Karpas-422 (cell line): ENCODE data around the gene LPCAT1. TPM values are rescaled to one million over a fixed set of nuclear protein-coding genes. Genes with fewer than 3 reads are reported as not detected.

Source experiments
- DNase-seq: peaks from one replicate; pipeline ENCODE4 v3.0.0-alpha.2; 2015
- H2AFZ ChIP-seq: fragments of 200-600 bp; sonication (generic); 2 replicates; pipeline ENCODE4 v1.6.1; 2014; ENCODE audit warnings: antibody characterized with exemption, low read length, mixed read lengths
- H3K27ac ChIP-seq: fragments of 200-600 bp; sonication (generic); 2 replicates; pipeline ENCODE4 v1.5.1; 2014; ENCODE audit warnings: mild to moderate bottlenecking, low read length, moderate library complexity
- H3K27me3 ChIP-seq: fragments of 200-600 bp; sonication (generic); 2 replicates; pipeline ENCODE4 v1.6.1; 2014; ENCODE audit warnings: low read length, mixed read lengths
- H3K36me3 ChIP-seq: fragments of 200-600 bp; sonication (generic); 2 replicates; pipeline ENCODE4 v1.6.1; 2014; ENCODE audit warnings: low read length, mixed read lengths; ENCODE audit not compliant: insufficient read depth
- H3K4me1 ChIP-seq: fragments of 200-600 bp; sonication (generic); 2 replicates; pipeline ENCODE4 v1.6.1; 2014; ENCODE audit warnings: mild to moderate bottlenecking, low read length, mixed read lengths
- H3K4me2 ChIP-seq: fragments of 200-600 bp; sonication (generic); 2 replicates; pipeline ENCODE4 v1.6.1; 2014; ENCODE audit warnings: low read length, low read depth, mild to moderate bottlenecking; ENCODE audit not compliant: poor library complexity, severe bottlenecking
- H3K4me3 ChIP-seq: fragments of 200-600 bp; sonication (generic); 2 replicates; pipeline ENCODE4 v1.5.1; 2014; ENCODE audit warnings: mild to moderate bottlenecking, antibody characterized with exemption, low read length, mixed read lengths
- H3K79me2 ChIP-seq: fragments of 200-600 bp; sonication (generic); 2 replicates; pipeline ENCODE4 v1.6.1; 2014; ENCODE audit warnings: mild to moderate bottlenecking, low read length, mixed read lengths
- H3K9ac ChIP-seq: fragments of 200-600 bp; sonication (generic); 2 replicates; pipeline ENCODE4 v1.6.0; 2014; ENCODE audit warnings: low read length
- H3K9me2 ChIP-seq: fragments of 200-600 bp; sonication (generic), shearing (Covaris generic); replicated peaks from 2 replicates; pipeline ENCODE4 v1.6.0; 2014; ENCODE audit warnings: mild to moderate bottlenecking, low read length, moderate library complexity; ENCODE audit not compliant: insufficient read depth
- H3K9me3 ChIP-seq: fragments of 300-700, 200-600 bp; sonication (generic); 2 replicates; pipeline ENCODE4 v1.6.1; 2014; ENCODE audit warnings: low read length, mixed read lengths
- H4K20me1 ChIP-seq: fragments of 200-600 bp; sonication (generic); 2 replicates; pipeline ENCODE4 v1.6.1; 2014; ENCODE audit warnings: mild to moderate bottlenecking, antibody characterized with exemption, low read length, low read depth; ENCODE audit not compliant: insufficient read depth
- total RNA-seq: library from RNA; depleted of rRNA; stranded (reverse); fragments of >200 nt; shearing (Covaris generic); gene quantifications from 2 replicates; pipeline ENCODE4 v1.2.3, GENCODE V29; 2014; ENCODE audit warnings: low replicate concordance

LPCAT1 gene
- total RNA-seq, 1 experiment from 2014 or later = 115 TPM

DNA sequence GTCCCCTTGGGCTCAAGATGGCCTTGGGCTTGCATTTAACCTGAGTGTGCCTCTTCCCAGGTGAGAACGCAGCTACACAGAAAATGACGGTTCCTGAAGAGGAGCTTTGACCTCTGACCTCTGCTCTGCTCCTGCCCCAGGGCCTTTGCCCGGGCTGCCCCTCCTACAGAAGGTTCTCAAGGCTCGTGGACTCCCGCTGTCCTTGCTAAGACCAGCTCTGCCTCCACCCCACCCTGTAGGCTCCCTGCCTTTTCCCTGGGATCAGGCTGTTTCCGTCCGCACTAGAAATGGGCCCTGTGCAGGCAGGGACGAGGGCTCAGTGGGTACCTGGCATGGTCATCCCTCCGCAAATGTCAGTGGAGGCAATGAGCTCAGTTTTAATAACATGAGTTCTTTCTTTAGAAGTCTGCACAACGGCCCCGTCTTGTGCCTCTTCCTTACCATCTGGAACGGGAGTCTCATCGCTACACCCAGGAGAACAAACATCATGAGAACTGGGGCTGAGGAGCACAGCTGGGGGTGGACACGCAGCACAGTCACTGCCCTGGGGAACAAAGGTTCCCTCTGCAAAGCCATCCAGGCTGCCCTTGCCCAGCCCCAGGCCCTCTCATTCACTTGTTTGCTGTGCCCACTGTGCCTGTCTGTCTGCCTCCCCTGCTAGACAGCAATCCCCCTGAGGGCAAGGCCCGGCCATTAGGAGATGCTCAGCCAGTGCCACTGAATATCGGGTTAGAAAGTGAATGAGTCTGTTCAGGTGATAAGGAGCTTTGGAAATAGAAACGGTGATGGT lies 26.7 kb upstream of the LPCAT1 start:
- Histone ChIP-seq H3K4me2 (no peak overlapping the region), H3K9me2 (no peaks in the 10 kb centered on the region), H3K36me3 (no peaks in the 10 kb centered on the region), H3K27me3 (no peaks in the 10 kb centered on the region), H3K79me2 (no peaks in the 10 kb centered on the region), H2AFZ (no peak overlapping the region), H3K9me3 (no peaks in the 10 kb centered on the region), H3K4me3 (no peak overlapping the region), H3K4me1 (no peaks in the 10 kb centered on the region), H3K9ac (no peak overlapping the region), H4K20me1 (no peaks in the 10 kb centered on the region), H3K27ac (no peak overlapping the region)
- no peak for DNase-seq

DNA sequence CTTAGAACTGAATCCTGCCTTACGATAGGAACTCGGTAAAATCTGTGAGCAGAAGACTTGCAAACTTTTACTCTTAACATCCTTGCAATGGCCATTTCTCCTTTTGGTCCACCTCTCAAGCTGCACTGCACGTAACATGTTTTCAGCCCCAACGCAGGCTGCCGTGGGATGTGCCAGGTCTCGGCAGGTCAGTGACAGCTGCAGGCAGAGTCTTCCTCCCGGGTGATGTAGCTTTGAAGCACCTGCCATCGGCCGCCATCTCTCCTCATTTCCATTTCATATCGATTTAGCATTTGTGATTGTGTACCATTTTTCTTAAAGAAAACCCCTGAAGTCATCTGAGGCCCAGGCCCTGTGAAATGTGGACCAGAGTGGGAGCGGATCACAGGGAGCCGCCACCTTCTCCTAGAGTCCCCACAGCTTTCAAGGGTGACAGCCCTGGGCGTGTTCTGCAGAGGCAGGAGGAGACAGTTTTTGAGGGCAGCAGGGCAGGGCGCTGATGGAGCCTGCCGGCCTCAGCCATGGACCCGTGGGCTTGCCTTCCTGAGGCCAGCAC lies 25.8 kb upstream of the LPCAT1 start:
- Histone ChIP-seq H3K4me3 (no peak overlapping the region), H3K9ac (no peak overlapping the region), H3K79me2 (no peaks in the 10 kb centered on the region)

DNA sequence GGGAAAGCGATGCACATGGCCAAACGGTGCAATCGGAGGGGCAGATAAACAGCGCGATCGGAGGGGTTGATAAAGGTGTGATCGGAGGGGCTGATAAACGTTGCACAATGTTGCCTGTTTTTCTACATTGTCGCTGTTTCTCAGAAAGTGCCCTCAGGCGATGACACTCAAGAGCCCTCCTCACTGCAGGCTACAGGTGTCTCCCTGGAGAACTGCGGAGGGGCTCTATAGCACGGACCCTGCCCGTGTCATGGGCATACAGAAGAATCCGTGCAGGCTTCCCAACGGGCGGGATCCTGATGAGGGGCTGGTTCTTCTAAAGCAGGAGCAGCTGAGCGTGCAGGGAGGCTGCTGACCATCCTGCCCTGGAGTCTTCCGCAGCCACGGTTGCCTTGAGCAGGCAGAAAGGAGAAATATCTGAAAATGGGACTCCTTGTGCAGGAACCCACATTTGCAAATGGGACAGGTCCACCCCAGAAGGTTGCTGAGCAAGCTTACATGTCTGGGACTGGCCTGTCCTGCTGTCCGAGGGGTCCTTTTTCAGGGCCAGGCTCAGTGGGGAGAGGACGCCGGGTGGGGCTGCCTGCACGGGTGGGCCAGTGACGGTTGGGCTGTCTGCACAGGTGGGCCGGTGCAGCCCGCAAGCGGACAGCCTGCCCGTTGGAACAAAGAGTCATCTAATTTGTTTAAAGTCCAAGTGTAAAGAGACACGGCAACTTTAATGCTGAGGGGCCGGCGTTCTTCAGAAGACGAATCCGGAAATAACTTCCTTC lies 25.1 kb upstream of the LPCAT1 start:
- no peak overlapping the region for H3K9ac ChIP-seq
- no peaks in the 10 kb centered on the region for H3K27me3 ChIP-seq
- no peak overlapping the region for H3K27ac ChIP-seq
- no peak overlapping the region for H2AFZ ChIP-seq
- H3K36me3 ChIP-seq = no peaks in the 10 kb centered on the region
- H3K9me3 ChIP-seq = no peaks in the 10 kb centered on the region
- H3K4me3 ChIP-seq = no peak overlapping the region
- no peaks in the 10 kb centered on the region for H3K79me2 ChIP-seq
- H3K4me1 ChIP-seq = no peaks in the 10 kb centered on the region
- no peaks in the 10 kb centered on the region for H4K20me1 ChIP-seq
- H3K4me2 ChIP-seq = no peak overlapping the region
- no peak for DNase-seq
- H3K9me2 ChIP-seq = no peaks in the 10 kb centered on the region

More for the DNA sequence above, 25.8 kb upstream of the LPCAT1 start:
- no peaks in the 10 kb centered on the region for H3K9me3 ChIP-seq
- H3K27ac ChIP-seq = no peak overlapping the region
- H3K36me3 ChIP-seq = no peaks in the 10 kb centered on the region
- H2AFZ ChIP-seq = no peak overlapping the region
- no peaks in the 10 kb centered on the region for H3K4me1 ChIP-seq
- H3K27me3 ChIP-seq = no peaks in the 10 kb centered on the region
- H3K4me2 ChIP-seq = no peak overlapping the region
- no peaks in the 10 kb centered on the region for H3K9me2 ChIP-seq
- DNase-seq = no peak
- no peaks in the 10 kb centered on the region for H4K20me1 ChIP-seq

DNA sequence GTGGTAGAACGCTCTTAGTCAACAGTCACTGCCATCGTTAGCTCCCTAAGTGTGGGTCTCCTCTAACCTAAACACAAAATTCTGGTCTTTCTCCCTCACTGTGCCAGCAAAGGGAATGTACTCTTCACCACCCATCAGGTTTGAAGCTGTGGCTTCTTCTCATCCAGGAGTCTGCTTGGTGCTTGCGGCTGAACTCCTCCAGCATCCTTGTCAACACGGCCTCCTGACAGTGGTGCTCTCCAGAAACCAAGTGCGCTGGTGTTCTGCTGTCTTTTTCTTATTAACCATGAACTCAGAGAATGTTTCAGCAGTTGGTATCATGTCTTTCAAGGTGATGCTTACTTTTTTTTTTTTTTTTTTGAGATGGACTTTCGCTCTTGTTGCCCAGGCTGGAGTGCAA lies 23.9 kb upstream of the LPCAT1 start:
- Histone ChIP-seq H3K4me2 (no peak overlapping the region), H3K9me3 (no peaks in the 10 kb centered on the region), H4K20me1 (no peaks in the 10 kb centered on the region), H3K9ac (no peak overlapping the region), H3K27ac (no peak overlapping the region), H3K79me2 (no peaks in the 10 kb centered on the region), H2AFZ (no peak overlapping the region), H3K4me3 (no peak overlapping the region), H3K4me1 (no peaks in the 10 kb centered on the region), H3K9me2 (no peaks in the 10 kb centered on the region), H3K36me3 (no peaks in the 10 kb centered on the region), H3K27me3 (no peaks in the 10 kb centered on the region)
- DNase-seq = no peak

DNA sequence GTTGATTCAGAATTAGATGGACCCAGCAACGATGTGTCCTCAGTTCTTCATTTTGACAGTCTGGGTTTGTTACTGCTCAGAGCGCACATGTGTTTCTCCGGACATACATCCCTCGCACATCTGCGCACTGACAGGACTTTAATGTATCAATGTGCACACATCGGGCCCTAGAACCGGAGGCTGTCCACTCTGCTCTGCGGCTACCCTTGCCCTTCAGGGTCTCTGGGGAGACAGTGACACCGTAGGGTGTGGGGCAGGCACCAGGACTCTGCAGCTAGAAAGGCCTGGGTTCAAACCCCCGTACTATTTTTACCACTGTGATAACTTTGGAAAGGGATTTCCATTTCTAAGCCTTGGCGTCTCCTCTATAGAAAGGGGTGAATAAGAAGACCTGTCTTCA lies 23.5 kb upstream of the LPCAT1 start:
- Histone ChIP-seq H3K9me2 (no peaks in the 10 kb centered on the region), H3K4me3 (no peak overlapping the region), H3K4me2 (no peak overlapping the region), H2AFZ (no peak overlapping the region), H3K79me2 (no peaks in the 10 kb centered on the region), H3K9me3 (no peaks in the 10 kb centered on the region), H3K36me3 (no peaks in the 10 kb centered on the region), H3K27ac (no peak overlapping the region), H3K9ac (no peak overlapping the region), H3K4me1 (no peaks in the 10 kb centered on the region; the same call in 1 of the 2 replicates), H3K27me3 (no peaks in the 10 kb centered on the region), H4K20me1 (no peaks in the 10 kb centered on the region)
- DNase-seq = no peak

GRCh38 chr5:1546556-1546955 lies 22.8 kb upstream of the LPCAT1 start:
- Histone ChIP-seq H3K9ac (no peak overlapping the region), H3K79me2 (no peaks in the 10 kb centered on the region), H3K36me3 (no peaks in the 10 kb centered on the region), H3K9me2 (no peaks in the 10 kb centered on the region), H3K4me1 (peaks cover 6% of the 10 kb centered on the region), H2AFZ (no peak overlapping the region), H3K27ac (no peak overlapping the region), H3K4me2 (no peak overlapping the region), H3K4me3 (no peak overlapping the region), H3K27me3 (no peaks in the 10 kb centered on the region), H4K20me1 (no peaks in the 10 kb centered on the region), H3K9me3 (no peaks in the 10 kb centered on the region)
- no peak for DNase-seq

DNA sequence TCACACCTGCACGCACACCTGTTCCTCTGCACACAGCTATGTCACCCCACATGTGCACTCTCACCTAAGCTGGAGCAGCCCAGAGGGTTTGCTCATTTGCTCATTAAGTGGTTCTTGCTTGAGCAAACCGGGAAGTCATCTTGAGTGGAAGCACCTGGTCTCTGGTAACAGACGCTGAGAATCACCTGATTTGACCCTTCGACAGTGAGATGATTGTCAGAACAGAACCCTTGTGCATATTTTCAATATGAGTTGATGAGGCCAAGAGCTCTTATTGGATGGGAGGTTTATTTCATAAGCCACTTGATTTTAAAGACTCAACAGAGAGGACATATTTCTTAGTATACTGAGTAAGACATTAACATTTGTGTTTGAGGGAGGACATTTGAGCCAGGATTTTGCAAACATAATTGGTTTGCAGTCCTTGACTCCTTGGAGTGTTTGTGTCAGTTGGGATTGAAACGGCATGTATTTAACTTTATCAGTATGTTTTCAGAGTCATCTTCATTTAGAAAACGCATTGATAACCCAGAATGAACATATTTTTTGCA lies 22.1 kb upstream of the LPCAT1 start:
- no peak overlapping the region for H3K4me3 ChIP-seq
- no peaks in the 10 kb centered on the region for H3K9me2 ChIP-seq
- H3K36me3 ChIP-seq = no peaks in the 10 kb centered on the region
- H3K27me3 ChIP-seq = no peaks in the 10 kb centered on the region
- no peaks in the 10 kb centered on the region for H3K79me2 ChIP-seq
- no peak overlapping the region for H3K4me2 ChIP-seq
- no peaks in the 10 kb centered on the region for H3K9me3 ChIP-seq
- no peak for DNase-seq
- no peak overlapping the region for H2AFZ ChIP-seq
- H4K20me1 ChIP-seq = no peaks in the 10 kb centered on the region
- peaks cover 6% of the 10 kb centered on the region for H3K4me1 ChIP-seq
- no peak overlapping the region for H3K27ac ChIP-seq
- no peak overlapping the region for H3K9ac ChIP-seq

DNA sequence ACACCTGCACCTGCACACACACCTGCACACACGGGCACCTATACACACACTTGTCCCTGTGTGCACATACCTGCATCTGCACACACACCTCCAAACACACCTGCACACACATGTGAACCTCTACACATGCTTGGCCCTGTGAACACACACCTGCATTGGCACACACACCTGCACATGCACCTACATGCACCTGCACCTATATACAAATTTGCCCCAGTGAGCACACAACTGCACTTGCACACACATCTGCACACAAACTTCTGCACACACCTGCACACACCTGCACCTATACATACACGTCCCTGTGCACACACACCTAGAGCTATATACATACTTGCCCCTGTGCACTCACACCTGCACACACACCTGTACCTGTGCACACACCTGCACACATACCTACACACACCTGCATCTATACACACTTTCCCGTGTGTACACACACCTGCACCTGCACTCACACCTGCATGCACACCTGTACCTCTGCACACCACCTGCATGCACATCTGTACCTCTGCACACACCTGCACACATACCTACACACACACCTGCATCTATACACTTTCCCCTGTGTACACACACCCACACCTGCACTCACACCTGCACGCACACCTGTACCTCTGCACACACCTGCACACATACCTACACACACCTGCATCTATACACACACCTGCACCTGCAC lies 21.5 kb upstream of the LPCAT1 start:
- DNase-seq = no peak
- peaks cover 6% of the 10 kb centered on the region for H3K4me1 ChIP-seq
- H3K9ac ChIP-seq = no peak overlapping the region
- H4K20me1 ChIP-seq = no peaks in the 10 kb centered on the region
- H3K4me3 ChIP-seq = no peak overlapping the region
- no peaks in the 10 kb centered on the region for H3K36me3 ChIP-seq
- H2AFZ ChIP-seq = no peak overlapping the region
- no peaks in the 10 kb centered on the region for H3K9me2 ChIP-seq
- no peak overlapping the region for H3K27ac ChIP-seq
- H3K4me2 ChIP-seq = no peak overlapping the region
- H3K9me3 ChIP-seq = no peaks in the 10 kb centered on the region
- no peaks in the 10 kb centered on the region for H3K79me2 ChIP-seq
- H3K27me3 ChIP-seq = no peaks in the 10 kb centered on the region
